ENCODE measurements around the gene NHSL2.

NHSL2 gene

DNA sequence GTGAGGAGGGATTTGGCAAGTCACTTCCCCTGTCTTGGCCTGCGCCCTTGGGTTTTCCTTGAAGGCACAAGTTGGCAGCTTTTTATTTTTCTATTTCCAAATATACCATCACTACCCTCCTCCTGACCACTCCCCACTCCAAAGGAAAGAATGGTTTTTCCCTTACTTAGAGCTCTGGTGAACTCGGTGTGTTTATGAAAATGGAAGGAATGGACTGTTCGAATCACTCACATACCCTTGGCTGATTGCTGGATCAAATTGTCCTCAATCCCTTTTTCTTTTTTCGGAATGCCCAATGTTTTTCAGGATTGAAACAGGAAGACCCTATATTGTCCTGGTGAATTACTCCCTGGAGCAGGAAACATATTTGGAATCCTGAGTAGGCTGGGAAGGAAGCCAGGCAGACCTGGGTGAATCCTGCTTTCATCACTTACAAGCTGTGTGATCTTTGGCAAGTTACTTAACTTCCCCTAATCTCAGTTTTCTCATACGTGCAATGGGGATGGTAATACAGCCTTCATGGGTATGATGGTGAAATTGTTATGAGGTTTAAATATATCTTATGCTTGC, 150.4 kb downstream of the NHSL2 start:
- no peak for DNase-seq (ENCODE audit: low read depth in 2 of 3, low spot score in 2 of 3)

DNA sequence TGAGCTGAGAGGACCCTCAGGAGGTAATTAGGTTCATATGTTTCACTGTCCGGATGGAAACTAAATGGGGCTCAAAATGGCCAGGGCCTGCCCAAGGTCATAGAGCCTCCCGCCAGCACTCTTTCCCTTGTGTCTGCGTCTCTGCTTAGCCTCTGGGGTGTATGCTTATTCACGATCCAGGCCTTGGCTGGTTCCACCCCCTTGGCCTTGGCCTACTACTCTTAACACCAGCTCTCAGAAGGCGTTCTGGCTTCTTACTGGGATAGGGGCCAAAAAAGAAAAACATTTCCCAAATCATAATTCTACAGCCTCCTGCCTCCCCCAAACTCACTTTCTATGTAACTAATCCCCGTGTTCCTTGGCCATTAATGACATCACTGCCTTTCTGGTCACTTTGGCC, 152.3 kb downstream of the NHSL2 start:
- no peak for DNase-seq (ENCODE audit: low read depth in 2 of 3, low spot score in 2 of 3)

DNA sequence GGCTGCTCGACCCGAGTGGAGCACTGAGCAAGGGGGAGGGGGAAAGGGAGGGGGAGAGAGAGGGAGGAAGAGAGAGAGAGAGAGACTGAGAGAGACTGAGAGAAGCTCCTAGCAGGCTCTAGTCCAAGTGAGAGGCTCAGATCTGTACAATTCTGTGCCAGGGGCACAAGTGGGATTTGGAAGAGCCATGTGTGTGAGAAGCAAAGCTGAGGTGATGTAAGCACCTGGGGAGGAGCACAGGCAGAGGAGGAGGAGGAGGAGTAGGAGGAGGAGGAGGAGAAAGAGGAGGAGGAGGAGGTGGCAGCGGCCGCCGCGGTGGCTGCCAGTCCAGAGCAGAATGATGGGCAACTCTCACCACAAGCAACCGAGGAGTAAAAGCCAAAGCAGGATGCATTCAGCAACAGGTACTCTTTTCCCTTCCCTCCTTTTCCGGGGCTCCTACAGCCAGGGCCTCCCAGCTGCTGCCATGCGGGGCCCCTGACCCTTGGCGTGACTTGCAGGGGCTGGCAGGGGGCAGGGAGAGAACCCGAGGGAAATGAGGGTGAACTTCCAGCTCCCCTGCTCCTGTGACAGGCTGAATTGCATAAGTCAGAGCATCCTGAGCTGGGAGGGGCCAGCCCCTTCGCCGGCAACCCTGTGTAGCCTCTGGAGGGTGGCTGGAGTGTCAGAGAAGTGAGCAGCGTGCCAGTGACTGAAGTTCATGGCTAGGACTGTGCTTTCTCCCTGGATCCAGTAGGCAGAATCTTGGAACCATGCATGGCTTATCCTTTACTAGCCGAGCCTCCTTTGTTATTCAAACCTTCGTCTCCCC, 158.9 kb downstream of the NHSL2 start:
- no peak for DNase-seq (ENCODE audit: low read depth in 2 of 3, low spot score in 2 of 3)

DNA sequence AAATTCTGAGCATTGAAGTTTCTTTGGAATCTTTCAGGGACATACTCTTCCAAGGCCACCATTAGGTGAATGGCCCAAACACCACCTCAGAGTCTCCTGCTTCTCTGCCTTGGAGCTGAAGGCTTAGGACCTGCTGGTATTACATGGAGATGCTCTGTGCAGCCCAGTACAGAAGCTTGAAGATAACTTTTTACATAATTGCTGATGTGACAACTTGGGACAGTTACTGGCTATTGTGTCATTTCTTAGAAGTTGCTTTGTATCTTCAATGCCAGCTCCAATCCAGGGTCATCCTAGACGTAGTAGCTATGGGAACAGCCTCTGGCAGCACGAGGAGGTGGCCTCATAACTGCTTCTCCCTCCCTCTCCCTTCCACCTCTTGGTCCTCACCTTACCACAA, 160.6 kb downstream of the NHSL2 start:
- DNase-seq (ENCODE audit: low read depth in 2 of 3, low spot score in 2 of 3): no peak

DNA sequence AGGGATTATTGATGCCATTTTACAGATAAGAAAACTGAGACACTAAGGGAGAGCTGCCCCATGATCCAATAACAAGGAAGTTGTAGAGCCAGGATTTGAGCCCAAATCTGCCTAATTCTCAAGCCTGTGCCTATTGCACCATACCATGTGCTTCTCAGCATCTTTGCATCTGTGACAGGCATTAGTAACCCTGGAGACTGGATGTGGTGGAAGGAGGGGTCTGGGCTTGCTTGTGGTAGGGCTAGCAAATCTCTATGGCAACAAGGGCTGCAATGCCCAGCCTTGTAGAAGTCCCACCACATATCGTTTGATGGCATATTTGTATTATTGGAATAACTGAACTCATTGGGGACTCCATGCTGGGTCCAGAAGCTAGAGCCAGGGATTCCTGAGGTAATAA, 163.0 kb downstream of the NHSL2 start:
- no peak for DNase-seq (ENCODE audit: low read depth in 2 of 3, low spot score in 2 of 3)

DNA sequence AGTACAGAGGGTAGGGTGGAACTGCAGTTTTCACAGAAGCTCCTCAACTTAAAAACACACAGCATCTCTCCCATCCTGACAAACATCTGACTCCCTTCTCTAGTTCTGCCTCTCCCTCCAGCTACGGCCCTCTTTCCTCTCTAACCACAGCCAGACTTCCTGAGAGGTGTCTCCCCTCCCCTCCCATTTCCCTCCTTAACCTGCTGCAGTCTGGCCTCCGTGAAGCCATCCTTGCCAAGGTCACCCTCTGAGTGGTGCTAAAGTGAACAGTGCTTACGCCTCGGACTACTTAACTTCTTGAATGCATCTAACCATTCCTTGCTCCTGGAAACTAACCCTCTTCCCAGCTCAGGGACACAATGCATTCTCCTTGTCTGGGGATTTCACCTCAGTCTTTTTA, 167.8 kb downstream of the NHSL2 start:
- no peak for DNase-seq (ENCODE audit: low read depth in 2 of 3, low spot score in 2 of 3)

DNA sequence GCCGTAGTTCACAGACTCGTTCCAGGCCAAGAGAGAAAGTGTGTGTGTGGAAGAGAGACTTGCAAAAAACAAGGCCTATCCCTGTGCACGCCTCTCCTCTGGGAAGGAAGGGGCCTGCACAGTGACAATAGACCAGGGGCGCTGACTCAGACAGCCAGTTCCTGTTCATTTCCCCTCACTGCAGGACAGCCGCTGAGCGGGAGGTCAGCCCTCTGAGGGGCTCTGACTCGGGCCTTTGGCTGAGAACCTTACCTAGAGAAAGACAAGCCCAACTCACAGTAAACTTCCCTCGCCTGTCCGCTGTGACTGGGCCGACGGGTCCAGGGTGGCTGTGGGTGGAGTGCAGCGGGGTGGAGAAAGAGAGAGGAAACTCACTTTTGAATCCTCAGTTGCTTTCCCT, 169.0 kb downstream of the NHSL2 start:
- DNase-seq (ENCODE audit: low read depth in 2 of 3, low spot score in 2 of 3): no peak

DNA sequence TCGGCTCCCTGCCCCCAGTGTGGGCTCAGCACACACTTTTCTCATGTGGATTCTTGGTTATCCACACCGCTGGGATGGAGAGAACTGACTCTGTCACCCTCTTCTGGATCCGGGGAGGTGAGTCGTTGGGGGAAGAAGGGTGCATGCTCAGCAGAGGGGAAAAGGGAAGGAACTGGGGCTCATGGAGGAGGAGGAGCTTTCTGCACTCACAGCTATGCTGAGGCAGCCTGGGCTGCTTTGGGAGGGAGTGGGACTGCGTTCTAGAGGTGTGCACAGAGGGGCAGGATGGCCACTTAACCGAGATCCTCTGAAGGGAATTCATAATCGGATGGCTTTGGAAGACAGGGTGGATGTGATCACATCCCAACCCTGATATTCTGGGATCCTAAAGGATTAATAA, 169.5 kb downstream of the NHSL2 start:
- DNase-seq (ENCODE audit: low read depth in 2 of 3, low spot score in 2 of 3): no peak

DNA sequence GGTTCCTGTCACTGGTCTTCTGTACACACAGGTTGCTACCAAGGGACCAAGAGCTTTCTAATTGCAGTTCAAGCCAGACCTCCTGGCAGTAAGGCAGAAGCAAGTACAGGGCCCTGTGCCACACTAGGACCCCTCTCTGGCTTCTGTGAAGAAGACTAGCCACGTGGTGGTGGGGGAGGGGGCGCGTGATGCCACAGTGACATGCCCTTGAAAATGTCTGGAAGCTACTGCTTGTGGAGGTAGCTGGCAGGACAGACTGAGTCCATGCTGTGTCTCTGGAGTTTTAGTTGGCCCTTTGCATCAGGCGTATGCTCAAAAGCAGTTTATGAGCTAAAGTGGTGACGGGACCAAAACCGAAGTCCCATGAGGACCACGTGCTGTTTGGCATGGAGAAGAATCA, 170.2 kb downstream of the NHSL2 start:
- DNase-seq (ENCODE audit: low read depth in 2 of 3, low spot score in 2 of 3): no peak

DNA sequence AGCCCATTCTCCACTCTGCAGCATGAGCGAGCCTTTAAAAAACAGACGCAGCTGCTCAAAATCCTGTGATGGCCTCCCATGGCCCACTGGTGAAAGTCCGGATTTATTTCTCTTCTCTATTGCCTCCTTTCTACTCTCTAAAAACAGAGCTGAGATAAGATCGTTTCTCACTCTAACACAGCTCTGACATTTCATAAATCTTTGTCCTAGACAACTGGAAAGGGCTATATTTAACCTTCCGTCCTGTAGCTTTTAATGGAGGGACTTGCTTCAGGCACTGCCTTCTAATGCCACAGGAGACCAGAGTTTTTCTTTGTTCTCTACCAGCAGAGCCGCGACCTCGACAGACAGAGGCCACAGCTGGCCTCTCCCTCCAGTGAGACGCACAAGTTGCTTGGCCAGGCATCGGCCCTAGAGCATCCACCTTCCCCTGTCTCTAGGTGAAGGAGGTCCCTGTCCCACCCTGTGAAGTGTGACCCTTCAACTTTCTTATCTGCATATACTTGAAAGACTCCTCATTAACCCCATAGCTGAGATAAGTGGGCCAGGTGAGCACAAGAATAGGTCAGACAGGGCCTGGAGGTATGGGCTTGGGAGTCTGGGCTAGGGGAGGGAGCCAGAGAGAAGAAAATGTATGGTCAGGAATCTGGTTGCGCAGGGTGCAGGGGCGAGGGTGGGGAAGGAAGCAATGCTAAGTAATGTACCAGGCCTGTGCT, 171.1 kb downstream of the NHSL2 start:
- DNase-seq (ENCODE audit: low read depth in 2 of 3, low spot score in 2 of 3): no peak

DNA sequence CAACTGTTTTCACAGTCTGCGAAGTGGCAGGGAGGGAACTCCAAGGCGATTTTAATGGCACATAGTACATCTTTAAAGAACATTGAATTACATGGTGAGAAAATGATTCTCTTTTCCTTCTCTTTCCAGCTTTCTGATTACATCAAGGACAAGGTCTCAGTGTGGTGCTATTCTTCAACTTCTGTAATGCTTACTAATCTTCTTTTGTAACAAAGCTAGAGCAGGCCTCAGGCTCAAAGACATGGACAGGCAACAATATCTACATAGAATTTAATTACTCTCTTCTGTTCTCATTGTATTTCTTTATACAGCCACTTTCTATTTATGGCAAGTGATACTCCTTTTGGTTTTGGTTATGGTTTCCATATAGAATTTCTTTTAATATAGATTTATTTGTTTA, 172.6 kb downstream of the NHSL2 start:
- DNase-seq (ENCODE audit: low read depth in 2 of 3, low spot score in 2 of 3): no peak

DNA sequence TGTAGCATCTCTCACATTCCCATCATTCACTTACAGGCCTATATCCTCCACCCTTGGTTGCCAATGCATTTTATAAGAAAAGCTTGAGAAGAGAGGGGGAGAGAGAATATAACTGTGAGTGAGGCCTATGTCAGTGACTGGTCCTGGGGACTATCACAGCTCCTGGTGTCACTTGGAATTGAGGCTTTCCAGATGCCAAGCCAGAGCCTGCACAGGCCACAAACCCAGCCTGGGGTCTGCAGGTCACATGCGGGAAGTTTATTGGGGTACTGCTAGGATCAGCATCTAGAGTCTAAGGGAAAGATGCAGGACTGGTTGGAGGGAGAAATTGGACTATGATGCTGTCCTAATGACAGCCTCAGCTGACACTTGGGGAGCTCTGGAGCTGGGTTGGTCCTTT, 173.5 kb downstream of the NHSL2 start:
- DNase-seq (ENCODE audit: low read depth in 2 of 3, low spot score in 2 of 3): no peak

DNA sequence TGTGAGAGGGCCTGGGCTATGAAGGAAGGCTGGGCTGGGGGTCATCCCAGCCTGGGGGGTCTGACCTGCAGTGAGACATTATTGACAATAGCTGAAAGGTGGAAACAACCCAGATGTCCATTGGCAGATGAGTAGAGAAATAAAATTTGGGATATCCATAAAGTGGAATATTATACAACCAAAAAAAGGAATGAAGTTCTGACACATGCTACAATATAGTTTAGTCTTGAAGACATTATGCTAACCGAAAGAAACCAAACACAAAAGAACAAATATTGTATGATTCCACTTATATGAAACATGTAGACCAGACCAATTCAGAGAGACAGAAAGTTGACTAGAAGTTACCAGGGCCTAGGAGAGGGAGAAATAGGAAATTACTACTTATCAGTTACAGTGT, 176.3 kb downstream of the NHSL2 start:
- no peak for DNase-seq (ENCODE audit: low read depth in 2 of 3, low spot score in 2 of 3)

DNA sequence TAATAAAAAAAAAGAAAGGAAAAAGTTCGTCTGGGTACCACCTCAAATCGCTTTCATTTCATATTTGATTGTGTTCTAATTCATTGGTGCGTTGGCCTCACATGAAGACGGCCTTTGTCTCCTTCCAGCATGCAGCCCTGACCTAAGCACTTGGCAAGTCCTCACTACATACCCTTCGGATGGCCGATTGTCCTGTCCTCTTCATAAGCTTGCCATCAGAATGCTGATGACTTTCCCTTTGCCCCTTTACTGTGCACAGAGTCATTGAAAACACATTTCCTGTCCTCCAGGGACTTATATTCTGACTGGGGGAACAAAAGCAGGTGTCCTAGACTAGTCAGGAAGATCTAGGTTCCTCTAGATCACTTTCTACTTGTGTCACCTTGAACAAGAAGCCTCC, 178.1 kb downstream of the NHSL2 start:
- DNase-seq (ENCODE audit: low read depth in 2 of 3, low spot score in 2 of 3): no peak

DNA sequence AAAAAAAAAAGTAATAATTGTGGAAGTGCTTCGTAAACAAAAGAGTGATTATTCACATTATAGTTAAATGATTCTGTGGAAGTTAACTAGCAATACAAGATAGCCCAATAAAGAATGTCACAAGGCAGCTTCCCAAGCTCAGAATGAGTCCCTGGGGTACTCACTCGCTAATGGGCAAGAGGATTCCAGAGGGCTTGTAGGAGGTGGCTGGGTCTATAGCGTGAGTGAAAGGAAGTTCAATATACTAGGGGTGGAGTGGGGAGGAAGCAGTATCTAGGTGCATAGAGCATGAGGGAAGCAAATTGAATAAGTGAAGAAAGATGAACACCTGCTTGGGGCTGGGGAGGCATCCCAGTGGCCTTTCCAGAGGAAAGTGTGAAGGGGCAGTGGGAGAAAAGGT, 178.6 kb downstream of the NHSL2 start:
- no peak for DNase-seq (ENCODE audit: low read depth in 2 of 3, low spot score in 2 of 3)

DNA sequence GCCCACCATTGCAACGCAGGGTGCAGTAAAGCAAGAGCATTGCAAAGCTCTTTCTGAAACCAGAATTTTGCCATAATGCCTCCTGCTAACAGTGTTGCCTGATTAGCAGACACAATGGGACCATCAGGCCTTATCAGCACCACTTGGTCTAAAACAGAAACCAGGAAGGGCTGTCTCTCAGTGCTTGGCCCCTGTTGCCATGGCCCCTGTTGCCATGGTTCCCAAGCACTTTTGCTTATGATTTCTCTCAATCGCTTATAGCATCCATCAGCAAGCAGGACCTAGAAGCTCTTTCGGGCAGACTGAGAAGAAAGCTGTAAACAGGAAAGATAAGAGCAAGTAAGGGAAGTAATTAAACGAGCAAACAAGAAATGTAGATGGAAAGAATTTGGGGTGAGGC, 184.2 kb downstream of the NHSL2 start:
- DNase-seq (ENCODE audit: low read depth in 2 of 3, low spot score in 2 of 3): no peak

DNA sequence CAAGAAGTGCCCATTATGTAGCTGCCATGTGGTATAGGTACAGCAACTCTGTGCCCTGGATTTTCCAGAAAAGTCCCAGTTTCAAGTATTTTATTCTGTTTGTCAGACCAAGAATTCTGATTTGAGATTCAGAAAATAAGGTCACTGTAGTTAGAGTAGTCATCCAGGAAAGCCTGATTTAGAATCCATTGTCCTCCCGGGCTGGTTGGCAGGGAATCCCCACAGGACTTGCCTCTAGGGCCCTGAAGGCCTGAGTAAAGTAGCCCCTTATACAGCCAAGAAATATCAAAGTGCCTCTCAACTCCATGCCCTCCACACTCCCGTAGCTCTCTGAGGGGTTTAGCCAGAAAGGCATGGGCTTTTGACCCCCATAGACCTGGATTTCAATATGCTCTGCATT, 184.7 kb downstream of the NHSL2 start:
- no peak for DNase-seq (ENCODE audit: low read depth in 2 of 3, low spot score in 2 of 3)

DNA sequence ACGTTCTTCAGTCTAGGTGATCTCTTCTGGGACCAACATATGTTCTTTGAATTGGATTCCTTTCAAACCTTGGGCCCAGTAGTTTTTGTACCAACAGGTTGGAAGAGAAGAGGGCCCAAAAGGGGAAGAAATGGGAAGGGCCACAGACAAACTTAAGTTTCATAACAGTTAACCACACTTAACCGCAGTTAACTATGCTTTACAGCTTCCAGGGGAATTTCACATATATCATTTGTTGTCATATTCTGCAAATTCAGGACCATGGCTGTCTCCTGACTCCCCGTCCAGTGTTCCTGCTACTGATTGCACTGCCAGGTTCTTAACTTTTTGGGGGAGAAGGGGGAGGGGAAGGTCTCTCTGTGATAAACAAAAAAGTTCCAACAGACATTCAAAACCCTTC, 186.5 kb downstream of the NHSL2 start:
- DNase-seq (ENCODE audit: low read depth in 2 of 3, low spot score in 2 of 3): no peak

DNA sequence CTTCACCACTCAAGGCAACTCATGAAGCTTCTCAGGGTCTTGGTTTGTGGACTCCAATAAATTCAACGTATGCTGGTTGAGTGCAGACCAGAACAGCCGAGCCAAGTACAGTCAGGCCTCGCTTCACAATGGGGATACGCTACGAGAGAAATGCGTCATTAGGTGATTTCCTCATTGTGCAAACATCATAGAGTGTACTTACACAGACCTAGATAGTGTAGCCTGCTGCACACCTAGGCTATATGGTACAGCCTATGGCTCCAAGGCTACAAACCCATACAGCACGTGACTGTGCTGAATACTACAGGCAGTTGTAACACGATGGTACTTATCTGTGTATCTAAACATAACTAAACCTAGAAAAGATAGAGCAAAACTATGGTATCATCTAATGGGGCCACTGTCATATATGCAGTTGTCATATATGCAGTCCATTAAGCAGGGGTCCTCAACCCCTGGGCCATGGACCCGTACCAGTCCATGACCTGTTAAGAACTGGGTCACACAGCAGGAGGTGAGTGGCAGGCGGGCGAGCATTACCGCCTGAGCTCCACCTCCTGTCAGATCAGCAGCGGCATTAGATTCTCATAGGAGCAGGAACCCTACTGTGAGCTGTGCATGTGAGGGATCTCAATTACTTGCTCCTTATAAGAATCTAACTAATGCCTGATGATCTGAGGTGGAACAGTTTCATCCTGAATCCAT, 189.6 kb downstream of the NHSL2 start:
- no peak for DNase-seq (ENCODE audit: low read depth in 2 of 3, low spot score in 2 of 3)

DNA sequence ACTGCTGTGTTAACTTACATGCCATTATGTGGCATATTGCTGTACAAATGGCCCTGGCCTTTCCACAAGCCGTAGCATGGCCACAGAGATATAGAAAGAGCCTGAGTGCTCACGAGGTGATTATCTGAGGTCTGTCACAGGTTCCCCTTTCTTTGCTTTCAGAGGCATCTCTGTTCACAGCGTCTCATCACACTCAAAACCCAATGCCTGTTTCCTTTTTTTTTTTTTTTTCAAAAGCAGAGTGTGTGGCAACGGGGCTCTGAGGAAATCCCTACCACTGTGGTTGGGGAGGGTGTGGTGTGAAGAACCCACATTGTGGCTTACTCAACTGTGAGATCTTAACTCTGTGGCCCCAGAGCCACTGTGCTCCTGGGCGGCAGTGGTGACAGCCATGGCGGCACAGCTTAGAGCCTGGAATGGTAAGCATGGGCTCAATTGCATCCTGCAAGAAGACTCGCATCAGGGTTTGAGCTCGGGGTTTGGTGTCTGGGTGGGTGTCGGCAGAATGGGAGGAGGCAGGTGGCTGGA, 190.2 kb downstream of the NHSL2 start:
- peak in 2 of 3 experiments; percentile 29 to 43 for DNase-seq (ENCODE audit: low read depth in 2 of 3, low spot score in 2 of 3)

DNA sequence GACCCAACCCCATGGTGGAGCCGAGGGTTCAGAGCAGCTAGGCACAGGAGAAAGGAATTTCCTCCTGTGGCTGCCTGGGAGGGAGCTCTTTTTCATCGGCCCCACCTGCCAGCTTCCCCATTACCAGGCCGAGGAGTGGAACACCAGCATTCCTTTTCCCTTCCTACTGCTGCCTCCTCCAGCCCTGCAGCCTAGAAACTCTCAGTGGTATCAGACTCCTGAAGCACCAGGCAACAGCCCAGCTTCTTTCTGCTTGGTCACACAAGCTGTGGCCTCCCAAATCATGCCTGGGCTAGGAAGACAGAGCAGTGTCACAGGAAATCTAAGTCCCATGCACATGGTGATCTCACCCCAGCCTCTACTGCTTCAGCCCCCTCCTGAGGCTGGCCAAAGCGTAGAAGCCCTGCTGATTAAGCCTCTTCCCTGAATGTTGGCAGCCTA, 191.0 kb downstream of the NHSL2 start:
- no peak for DNase-seq (ENCODE audit: low read depth in 2 of 3, low spot score in 2 of 3)

DNA sequence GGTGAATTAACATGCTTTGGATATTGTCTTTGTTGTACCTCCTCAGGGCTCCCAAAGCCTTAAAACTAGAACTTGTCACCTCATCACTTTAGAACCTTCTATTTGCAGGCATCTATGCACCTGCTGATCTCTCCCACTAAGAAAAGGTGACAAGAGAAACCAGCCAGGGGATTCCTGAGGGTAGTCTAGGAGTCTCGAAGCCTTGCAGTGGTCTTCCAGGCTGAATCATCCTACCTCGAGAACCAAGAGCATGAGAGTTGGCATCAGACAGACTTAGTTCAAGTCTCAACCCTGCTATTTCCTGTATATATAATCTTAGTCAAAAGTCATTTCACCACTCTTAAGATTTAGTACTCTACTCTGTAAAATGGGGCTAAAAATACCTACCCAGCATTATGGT, 191.5 kb downstream of the NHSL2 start:
- no peak for DNase-seq (ENCODE audit: low read depth in 2 of 3, low spot score in 2 of 3)

Data from activated CD8-positive, alpha-beta memory T cell treated with anti-CD3 and anti-CD28 coated beads for 48 hours (primary cell).